ENCODE measurements around the gene DDX46.
"Not testable (repeated sequence)": the region's sequence is repeated elsewhere in the genome, so short reads cannot be mapped to it uniquely, and the experiment has no call there.

The DDX46 gene

GRCh38 chr5:134787692-134788091 lies 29.1 kb downstream of the DDX46 start:
- DNase-seq = no peak

- DNase-seq = no peak
Observed at GRCh38 chr5:134791580-134791979, 33.0 kb downstream of the DDX46 start.

DNA sequence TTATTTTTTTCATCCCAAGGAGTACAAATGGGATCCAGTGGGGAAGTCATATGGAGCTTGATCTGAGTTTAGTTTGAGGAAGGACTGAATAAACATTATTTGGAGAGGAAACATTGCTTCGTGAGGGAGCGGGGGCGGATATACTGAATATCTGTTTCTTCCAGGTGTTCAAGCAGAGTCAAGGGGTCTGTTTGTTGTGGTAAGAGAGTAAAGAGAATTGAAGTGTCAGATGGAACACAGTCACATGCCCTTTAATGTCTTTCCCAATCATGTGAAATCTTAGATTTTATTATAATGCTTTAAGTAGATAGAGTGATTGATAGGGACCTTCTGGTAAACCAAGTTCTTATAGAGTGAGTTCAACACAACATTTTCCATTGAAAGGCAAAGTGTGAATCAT lies 33.7 kb downstream of the DDX46 start:
- no peak for DNase-seq

DNA sequence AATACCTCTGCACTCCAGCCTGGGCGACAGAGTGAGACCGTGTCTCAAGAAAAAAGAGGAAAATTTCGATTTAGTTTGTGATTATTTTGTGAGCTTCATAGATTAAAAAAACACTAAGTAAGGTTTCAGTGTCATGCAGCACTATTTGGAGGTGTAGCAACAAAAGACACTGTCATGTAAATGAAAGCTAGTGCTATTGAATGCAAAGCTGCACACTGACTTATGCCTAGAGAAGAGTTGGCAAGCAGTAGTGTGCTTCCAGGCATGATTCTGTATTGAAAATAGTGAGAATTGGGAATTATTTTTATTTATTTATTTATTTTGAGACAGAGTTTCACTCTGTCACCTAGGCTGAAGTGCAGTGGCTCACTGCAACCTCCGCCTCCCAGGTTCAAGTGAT lies 34.5 kb downstream of the DDX46 start:
- no peak for DNase-seq

- DNase-seq = no peak
Observed at GRCh38 chr5:134794082-134794481, 35.5 kb downstream of the DDX46 start.

DNA sequence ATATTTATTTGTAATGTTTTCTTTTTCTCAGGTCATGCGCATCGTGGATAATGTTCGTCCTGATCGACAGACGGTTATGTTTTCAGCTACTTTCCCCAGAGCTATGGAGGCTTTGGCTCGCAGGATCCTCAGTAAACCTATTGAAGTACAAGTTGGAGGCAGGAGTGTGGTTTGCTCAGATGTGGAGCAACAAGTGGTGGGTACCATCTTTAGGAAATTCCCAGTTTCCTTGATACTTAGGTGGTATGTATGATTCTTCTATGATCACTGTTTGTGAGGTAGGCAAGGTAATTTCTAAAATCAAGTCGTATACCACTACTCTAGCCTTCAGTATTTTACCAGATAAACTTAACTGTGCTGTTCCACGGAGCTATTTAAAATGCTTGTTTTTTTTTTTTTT lies 36.2 kb downstream of the DDX46 start:
- no peak for DNase-seq

DNA sequence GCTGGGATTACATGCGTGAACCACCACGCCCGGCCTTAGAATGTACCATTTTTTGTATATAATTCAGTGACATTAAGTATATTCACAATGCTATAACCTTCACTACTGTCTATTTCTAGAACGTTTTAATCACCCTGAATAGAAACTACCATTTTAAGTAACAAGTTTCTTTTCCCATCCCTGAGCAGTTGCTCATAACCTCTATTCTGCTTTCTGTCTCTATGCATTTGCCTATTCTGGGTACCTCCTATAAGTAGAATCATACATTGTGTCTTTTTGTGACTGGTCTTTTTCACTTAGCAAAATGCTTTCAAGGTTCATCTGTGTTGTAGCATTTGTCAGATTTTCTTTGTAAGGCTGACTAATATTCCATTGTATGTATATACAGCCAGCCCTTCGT lies 39.9 kb downstream of the DDX46 start:
- DNase-seq = no peak

DNA sequence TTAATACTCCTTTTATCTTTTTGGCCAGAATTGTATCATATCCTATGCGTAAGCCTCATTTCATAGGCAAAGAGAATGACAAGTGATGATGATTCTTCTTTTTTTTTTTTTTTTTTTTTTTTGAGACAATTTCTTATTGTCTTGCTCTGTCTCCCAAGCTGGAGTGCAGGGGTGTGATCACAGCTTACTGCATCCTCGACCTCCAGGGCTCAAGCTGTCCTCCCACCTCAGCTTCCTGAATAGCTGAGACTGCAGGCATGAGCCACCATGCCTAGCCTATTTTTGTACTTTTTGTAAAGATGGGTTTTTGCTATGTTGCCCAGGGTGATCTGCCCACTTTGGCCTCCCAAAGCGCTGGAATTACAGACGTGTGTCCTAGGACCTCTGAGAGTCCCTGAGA lies 45.2 kb downstream of the DDX46 start:
- no peak for DNase-seq

DNA sequence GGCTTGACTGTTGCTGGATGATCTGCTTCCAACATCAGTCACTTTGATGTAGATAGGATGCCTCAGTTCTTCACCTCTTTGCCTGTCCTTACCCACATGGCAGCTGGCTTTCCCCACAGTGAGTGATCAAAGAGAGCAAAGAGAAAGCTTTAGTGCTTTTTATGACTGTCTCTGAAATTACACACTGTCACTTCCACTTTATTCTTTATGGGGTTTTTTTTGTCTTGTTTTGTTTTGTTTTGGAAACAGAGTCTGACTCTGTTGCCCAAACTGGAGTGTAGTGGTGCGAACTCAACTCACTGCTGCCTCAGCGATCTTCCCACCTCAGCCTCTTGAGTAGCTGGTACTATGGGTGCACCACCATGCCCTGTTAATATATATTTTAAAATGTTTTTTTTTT lies 54.8 kb downstream of the DDX46 start:
- peak; percentile 19 for DNase-seq

DNA sequence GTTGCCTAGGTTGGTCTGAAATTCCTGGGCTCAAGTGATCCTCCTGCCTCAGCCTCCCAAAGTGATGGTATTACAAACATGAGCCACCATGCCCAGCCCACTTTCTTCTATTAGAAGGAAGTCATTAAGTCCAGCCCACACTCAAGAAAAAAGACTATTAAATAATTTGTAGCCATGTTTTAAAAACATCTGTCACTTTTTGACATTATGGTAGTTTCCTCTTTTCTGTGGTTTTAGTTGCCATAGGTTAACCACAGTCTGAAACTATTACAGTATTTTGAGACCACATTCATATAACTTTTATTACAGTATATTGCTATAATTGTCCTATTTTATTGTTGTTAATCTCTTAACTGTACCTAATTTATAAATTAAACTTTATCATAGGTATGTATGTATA lies 55.2 kb downstream of the DDX46 start:
- no peak for DNase-seq

DNA sequence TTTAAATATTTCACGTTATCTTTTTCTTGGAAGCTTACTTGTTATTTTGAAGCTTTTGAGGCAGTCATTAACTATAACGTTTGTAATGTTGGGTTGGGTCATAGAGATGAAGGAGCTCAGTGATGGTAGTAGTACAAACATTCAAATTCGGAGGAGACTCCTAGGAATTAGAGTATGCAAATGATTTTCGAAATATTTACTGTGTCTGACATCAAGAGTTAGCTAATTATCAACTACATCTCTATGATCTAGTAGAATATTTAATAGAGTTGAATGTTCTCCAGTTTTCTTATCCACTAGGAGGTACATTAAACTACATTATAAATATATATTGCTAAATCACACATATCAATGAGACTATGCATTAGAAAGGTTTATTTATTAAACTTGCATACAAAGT lies 58.4 kb downstream of the DDX46 start:
- DNase-seq = no peak

DNA sequence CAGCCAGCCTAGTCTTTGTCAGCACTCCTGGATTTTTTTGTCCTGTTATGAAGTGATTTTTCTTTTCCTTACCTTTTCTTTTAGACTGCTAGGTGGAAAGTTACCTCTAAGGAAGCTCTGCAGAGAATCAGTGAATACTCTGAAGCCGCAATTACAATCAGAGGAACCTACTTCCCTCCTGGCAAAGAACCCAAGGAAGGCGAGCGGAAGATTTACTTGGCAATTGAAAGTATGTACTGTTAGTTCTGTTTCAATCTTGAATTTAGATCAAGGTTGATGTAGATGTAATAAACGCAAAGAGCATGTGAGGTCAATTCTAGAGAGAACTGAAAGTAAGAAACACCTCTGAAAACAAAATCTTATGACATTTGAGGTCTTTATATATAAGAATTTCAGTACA lies 60.2 kb downstream of the DDX46 start:
- no peak for DNase-seq

- no peak for DNase-seq
Observed at GRCh38 chr5:134819407-134819963, 60.9 kb downstream of the DDX46 start.

GRCh38 chr5:134821841-134822240 lies 63.3 kb downstream of the DDX46 start:
- DNase-seq = no peak

DNA sequence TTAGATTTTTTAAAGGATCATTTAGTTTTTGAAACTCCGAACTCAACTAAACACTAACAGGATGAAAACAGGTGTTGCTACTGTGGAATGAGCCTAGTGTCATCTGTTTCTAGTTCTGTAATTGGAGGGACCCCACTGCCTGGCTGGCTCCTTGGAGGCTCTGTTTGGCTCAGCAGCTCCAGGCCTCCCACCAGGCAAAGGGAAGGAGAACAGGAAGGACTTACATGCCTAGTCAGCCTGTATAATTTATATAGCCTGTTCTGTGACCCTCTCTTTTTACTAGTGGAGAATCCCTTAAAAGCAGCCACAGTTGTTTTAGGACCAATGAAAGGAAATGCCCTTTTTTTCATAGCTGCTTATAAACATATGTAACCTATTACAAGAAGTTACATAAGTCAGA lies 66.1 kb downstream of the DDX46 start:
- no peak for DNase-seq

- DNase-seq = no peak
Observed at GRCh38 chr5:134825212-134825611, 66.6 kb downstream of the DDX46 start.

GRCh38 chr5:134833340-134834032 lies 74.9 kb downstream of the DDX46 start:
- no peak for DNase-seq

GRCh38 chr5:134835623-134836022 lies 77.0 kb downstream of the DDX46 start:
- DNase-seq = no peak

GRCh38 chr5:134837530-134838181 lies 79.1 kb downstream of the DDX46 start:
- no peak for DNase-seq

DNA sequence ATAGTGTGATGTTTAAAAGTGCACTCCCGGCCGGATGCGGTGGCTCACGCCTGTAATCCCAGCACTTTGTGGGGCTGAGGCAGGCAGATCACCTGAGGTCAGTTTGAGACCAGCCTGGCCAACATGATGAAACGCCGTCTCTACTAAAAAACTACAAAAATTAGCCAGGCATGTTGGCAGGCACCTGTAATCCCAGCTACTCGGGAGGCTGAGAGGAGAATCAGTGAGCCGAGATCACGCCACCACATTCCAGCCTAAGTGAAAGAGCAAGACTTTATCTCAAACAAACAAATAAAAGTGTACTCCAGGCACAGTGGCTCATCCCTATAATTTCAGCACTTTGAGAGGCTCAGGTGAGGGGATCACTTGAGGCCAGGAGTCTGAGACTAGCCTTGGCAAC lies 79.8 kb downstream of the DDX46 start:
- not testable (repeated sequence) for DNase-seq

- DNase-seq = no peak
Observed at GRCh38 chr5:134840811-134841210, 82.2 kb downstream of the DDX46 start.

- DNase-seq = no peak
Observed at GRCh38 chr5:134844252-134844651, 85.7 kb downstream of the DDX46 start.

DNA sequence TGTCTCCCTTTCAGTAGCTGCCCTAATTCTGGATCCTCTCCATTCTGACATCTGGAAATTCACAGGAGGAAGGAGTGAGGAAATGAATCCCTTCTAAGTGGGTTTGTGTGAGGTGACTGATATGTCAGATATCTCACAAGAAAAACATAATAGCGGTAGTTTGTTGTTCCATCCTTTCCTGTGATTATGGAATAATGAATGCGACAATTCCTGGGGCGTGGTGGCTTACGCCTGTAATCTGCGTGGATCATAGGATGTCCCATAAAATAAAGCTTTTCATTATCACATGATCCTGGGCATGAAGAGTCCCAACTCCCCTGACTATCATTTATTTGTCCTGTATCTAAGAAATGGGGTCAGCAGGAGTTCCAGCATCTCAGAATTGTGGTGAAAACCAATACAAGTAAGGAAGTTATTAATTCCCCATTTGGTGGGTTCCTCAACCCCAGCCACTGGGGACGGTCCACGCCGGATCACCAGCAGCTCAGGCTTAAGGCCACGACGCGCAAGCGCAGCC lies 86.8 kb downstream of the DDX46 start:
- DNase-seq = no peak

GRCh38 chr5:134845852-134846640 lies 87.5 kb downstream of the DDX46 start, which contains the start of gene C5orf24:
Gene C5orf24 (plus strand): TSS chr5:134845968. CDS start chr5:134854901, 8,933 bp downstream.
- DNase-seq = peak; percentile 96

All from activated CD4-positive, alpha-beta T cell treated with anti-CD3 and anti-CD28 coated beads, Interleukin-2, amount 50 U/mL, for 16 hours (primary cell).